Measurements from ENCODE around the gene MYRF. TPM values are rescaled to one million over a fixed set of nuclear protein-coding genes. Genes with fewer than 3 reads are reported as not detected.

MYRF gene
- total RNA-seq, 1 experiment from 2014 or later: 15.3 TPM

DNA sequence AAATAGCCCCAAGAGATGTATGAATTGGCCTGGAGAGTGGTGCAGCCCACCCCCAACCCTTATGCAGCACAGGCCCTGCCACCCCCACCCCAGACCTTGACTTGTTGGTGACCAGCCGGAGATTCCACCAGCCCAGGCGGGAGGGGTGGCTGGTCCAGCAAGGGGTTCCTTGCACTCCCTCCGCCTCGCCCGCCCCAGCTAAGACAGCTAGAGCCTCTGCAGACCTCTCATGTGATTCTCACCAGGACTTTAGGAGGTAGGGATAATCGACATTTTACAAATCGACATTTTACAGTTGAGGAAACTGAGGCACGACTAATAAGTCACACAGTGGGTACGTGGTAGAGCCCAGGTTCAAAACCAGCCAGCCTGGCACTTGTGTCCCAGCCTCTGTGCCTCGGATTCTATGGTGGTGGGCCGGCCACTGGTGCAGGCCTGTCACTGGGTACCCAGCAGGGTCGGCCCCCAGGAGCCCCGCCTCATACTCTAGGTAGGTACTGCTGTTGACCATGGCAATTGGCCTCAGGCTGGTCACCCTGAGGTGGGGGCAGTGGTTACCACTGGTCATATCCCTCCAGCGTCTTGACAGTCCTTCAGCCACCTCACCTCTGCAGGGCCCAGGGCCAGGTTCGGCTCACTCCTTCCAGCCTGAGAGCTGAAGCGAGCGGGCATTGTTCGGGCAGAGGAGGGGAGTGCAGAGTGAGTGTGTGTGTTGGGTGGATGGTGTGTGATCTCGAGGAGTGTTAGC, 35.0 kb upstream of the MYRF start:
- no peak overlapping the region for H3K4me2 ChIP-seq
- H3K79me2 ChIP-seq (ENCODE audit: low read depth): no peaks in the 10 kb centered on the region
- no peaks in the 10 kb centered on the region for H3K4me1 ChIP-seq (replicated peaks; ENCODE audit: insufficient read depth)
- BruUV-seq (replicated peaks): no TSS peak
- no peak overlapping the region for H3K27ac ChIP-seq
- H3K4me3 ChIP-seq: no peak overlapping the region
- no peaks in the 10 kb centered on the region for H3K27me3 ChIP-seq (ENCODE audit: insufficient read depth, low read depth)
- POLR2A ChIA-PET (ENCODE audit: unreplicated experiment): no interaction called here
- H3F3A ChIP-seq (ENCODE audit: insufficient read depth, low read depth): no peaks in the 10 kb centered on the region; the same call in 1 of the 2 replicates
- no peaks in the 10 kb centered on the region for H3K9me2 ChIP-seq (ENCODE audit: insufficient read depth)
- H3K36me3 ChIP-seq (ENCODE audit: low read depth): no peaks in the 10 kb centered on the region
- TF ChIP-seq, protein P1, sequence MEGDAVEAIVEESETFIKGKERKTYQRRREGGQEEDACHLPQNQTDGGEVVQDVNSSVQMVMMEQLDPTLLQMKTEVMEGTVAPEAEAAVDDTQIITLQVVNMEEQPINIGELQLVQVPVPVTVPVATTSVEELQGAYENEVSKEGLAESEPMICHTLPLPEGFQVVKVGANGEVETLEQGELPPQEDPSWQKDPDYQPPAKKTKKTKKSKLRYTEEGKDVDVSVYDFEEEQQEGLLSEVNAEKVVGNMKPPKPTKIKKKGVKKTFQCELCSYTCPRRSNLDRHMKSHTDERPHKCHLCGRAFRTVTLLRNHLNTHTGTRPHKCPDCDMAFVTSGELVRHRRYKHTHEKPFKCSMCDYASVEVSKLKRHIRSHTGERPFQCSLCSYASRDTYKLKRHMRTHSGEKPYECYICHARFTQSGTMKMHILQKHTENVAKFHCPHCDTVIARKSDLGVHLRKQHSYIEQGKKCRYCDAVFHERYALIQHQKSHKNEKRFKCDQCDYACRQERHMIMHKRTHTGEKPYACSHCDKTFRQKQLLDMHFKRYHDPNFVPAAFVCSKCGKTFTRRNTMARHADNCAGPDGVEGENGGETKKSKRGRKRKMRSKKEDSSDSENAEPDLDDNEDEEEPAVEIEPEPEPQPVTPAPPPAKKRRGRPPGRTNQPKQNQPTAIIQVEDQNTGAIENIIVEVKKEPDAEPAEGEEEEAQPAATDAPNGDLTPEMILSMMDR (conservative IDR thresholded peaks at IDR 0.05): no peak
- TF ChIP-seq EZH2 (IDR thresholded peaks at IDR 0.05; ENCODE audit: low read depth): no peak
- intact Hi-C loops (cut with micrococcal nuclease; ENCODE audit: unreplicated experiment): no loop called here
- CTCF ChIA-PET: no interaction called here
- H4K20me1 ChIP-seq (ENCODE audit: insufficient read depth): 0 out of 2 replicates have a peak, but pooled peaks cover 6% of the 10 kb centered on the region
- DNase-seq: no peak
- no peak overlapping the region for H2AFZ ChIP-seq
- no peaks in the 10 kb centered on the region for H3K9me3 ChIP-seq (ENCODE audit: insufficient read depth, low read depth)

DNA sequence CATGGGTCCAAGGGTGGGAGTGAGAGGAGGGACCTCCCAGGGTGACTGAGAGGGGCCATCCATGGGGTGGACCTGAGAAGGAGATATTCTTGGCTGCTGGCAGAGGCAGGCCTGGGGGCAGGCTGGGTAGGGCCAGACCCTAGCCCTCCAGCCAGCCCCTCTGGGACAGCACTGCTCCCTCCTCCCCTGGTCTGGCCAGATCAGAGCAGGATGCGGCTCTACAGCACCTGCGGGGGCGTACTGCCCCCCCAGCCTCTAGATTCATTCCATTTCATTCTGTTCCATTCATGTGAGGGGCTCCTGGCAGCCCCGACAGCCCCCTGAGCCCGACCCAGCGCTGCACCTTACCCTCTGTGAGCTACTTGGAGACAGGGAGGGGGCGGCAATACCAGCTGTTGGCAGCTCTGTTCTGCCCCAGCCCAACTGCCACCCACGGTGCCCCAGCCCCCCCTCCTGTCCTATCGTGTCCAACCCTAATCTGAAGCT, 34.3 kb upstream of the MYRF start:
- Histone ChIP-seq H3K9me2 (ENCODE audit: insufficient read depth) (no peaks in the 10 kb centered on the region), H3K27me3 (ENCODE audit: insufficient read depth, low read depth) (no peaks in the 10 kb centered on the region), H3K4me1 (replicated peaks; ENCODE audit: insufficient read depth) (no peaks in the 10 kb centered on the region), H3K4me2 (no peak overlapping the region), H3K9me3 (ENCODE audit: insufficient read depth, low read depth) (no peaks in the 10 kb centered on the region), H4K20me1 (ENCODE audit: insufficient read depth) (0 out of 2 replicates have a peak, but pooled peaks cover 6% of the 10 kb centered on the region), H3F3A (ENCODE audit: insufficient read depth, low read depth) (no peaks in the 10 kb centered on the region; the same call in 1 of the 2 replicates), H3K79me2 (ENCODE audit: low read depth) (no peaks in the 10 kb centered on the region), H3K36me3 (ENCODE audit: low read depth) (no peaks in the 10 kb centered on the region), H2AFZ (no peak overlapping the region), H3K4me3 (no peak overlapping the region), H3K27ac (no peak overlapping the region)
- no peak for DNase-seq
- ChIA-PET POLR2A (ENCODE audit: unreplicated experiment) (interaction anchor here (0.6 kb wide), 1 partner anchor 10 kb away, joined by 14 read pairs; no protein-coding TSS in a partner anchor), CTCF (no interaction called here)
- BruUV-seq (replicated peaks): no TSS peak
- TF ChIP-seq EZH2 (IDR thresholded peaks at IDR 0.05; ENCODE audit: low read depth): no peak
- TF ChIP-seq, protein P1 (conservative IDR thresholded peaks at IDR 0.05): no peak
- intact Hi-C loops (cut with micrococcal nuclease; ENCODE audit: unreplicated experiment): no loop called here

DNA sequence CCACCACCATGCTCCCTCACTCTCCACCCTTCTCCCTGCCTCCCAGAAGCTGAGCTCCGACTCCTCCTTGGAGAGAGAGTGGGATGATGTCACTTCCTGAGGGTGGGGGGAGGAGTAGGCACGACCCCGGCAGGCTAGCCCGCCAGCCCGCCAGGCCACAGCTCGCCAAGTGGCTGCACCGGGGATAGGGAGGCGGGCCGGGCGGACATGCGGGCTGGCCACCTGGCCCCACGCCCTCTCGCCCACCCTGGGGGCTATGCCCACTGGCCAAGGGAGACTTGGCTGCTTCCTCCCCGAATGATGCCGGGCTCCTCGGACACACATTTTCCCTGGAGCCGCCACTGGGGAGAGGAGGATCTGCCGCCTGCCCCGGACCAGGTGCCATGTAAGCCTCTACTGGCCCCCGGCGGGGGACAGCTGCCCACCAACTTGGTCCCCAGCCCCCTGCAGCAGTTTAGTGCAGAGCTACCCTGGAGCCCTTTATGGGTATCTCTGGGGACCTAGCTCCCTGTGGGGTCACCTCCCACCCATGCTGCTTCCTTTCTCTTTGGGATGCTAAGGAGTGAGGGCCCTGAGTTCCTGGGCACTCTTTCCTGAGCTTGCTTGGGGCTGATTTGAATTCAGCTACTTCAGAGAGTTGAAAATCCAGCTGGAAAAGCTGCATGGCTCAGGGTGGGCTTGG, 33.7 kb upstream of the MYRF start:
- ChIA-PET CTCF (interaction anchor here (0.5 kb wide), 1 partner anchor 530 kb away, joined by 4 read pairs; no protein-coding TSS in a partner anchor), POLR2A (ENCODE audit: unreplicated experiment) (interaction anchor here (0.6 kb wide), 1 partner anchor 11 kb away, joined by 14 read pairs; no protein-coding TSS in a partner anchor)
- no peaks in the 10 kb centered on the region; the same call in none of the 2 replicates for H3F3A ChIP-seq (ENCODE audit: insufficient read depth, low read depth)
- no peaks in the 10 kb centered on the region for H3K79me2 ChIP-seq (ENCODE audit: low read depth)
- no peaks in the 10 kb centered on the region for H3K4me1 ChIP-seq (replicated peaks; ENCODE audit: insufficient read depth)
- no peak for TF ChIP-seq EZH2 (IDR thresholded peaks at IDR 0.05; ENCODE audit: low read depth)
- TF ChIP-seq, protein P1 (conservative IDR thresholded peaks at IDR 0.05): no peak
- no peaks in the 10 kb centered on the region for H3K9me2 ChIP-seq (ENCODE audit: insufficient read depth)
- no peak overlapping the region for H3K4me2 ChIP-seq
- no peak overlapping the region for H2AFZ ChIP-seq
- H3K4me3 ChIP-seq: no peak overlapping the region
- H3K27me3 ChIP-seq (ENCODE audit: insufficient read depth, low read depth): no peaks in the 10 kb centered on the region
- no TSS peak for BruUV-seq (replicated peaks)
- intact Hi-C loops (cut with micrococcal nuclease; ENCODE audit: unreplicated experiment): no loop called here
- H3K9me3 ChIP-seq (ENCODE audit: insufficient read depth, low read depth): no peaks in the 10 kb centered on the region
- no peak for DNase-seq
- no peaks in the 10 kb centered on the region for H3K36me3 ChIP-seq (ENCODE audit: low read depth)
- 0 out of 2 replicates have a peak, but pooled peaks cover 6% of the 10 kb centered on the region for H4K20me1 ChIP-seq (ENCODE audit: insufficient read depth)
- no peak overlapping the region for H3K27ac ChIP-seq

All from PC-9 (cell line).